Bronchial epithelial cell (primary cell): Measurements from ENCODE around the gene RAD18. TPM values are rescaled to one million over a fixed set of nuclear protein-coding genes. Genes with fewer than 3 reads are reported as not detected.
A peak's percentile ranks its signal among the peaks of the same experiment; 100 is the strongest.

Experiments
- DNase-seq: peaks from one replicate; pipeline ENCODE4 v3.0.0-alpha.2; 2010; ENCODE audit warnings: low read depth
- FAIRE-seq: peaks from 2 replicates; lab custom pipeline; 2011; peaks lifted over from hg19 to GRCh38; lab: Jason Lieb, UNC
- H3K27me3 ChIP-seq: 2 replicates; pipeline ENCODE4 v1.5.1; 2011; ENCODE audit warnings: low read length; ENCODE audit not compliant: control insufficient read depth, insufficient read depth
- H3K36me3 ChIP-seq: 2 replicates; pipeline ENCODE4 v1.5.1; 2011; ENCODE audit warnings: low read length; ENCODE audit not compliant: control insufficient read depth, insufficient read depth
- H3K4me3 ChIP-seq: 2 replicates; pipeline ENCODE4 v1.5.1; 2011; ENCODE audit warnings: mild to moderate bottlenecking, low read depth, low read length, control low read depth
- CTCF ChIP-seq: IDR thresholded peaks from 2 replicates; pipeline ENCODE4 v1.5.1; 2011; ENCODE audit warnings: mild to moderate bottlenecking, moderate library complexity, low read length, control low read depth, inconsistent platforms; ENCODE audit not compliant: insufficient read depth, severe bottlenecking
- total RNA-seq: library from RNA; depleted of rRNA; stranded (reverse); fragments of >200 nt; gene quantifications from 2 replicates; pipeline ENCODE4 v1.2.1, GENCODE V29; 2014

The RAD18 gene, protein sequence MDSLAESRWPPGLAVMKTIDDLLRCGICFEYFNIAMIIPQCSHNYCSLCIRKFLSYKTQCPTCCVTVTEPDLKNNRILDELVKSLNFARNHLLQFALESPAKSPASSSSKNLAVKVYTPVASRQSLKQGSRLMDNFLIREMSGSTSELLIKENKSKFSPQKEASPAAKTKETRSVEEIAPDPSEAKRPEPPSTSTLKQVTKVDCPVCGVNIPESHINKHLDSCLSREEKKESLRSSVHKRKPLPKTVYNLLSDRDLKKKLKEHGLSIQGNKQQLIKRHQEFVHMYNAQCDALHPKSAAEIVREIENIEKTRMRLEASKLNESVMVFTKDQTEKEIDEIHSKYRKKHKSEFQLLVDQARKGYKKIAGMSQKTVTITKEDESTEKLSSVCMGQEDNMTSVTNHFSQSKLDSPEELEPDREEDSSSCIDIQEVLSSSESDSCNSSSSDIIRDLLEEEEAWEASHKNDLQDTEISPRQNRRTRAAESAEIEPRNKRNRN
- 3.9 and 5.0 TPM in 2 replicates for total RNA-seq

GRCh38 chr3:8963137-8963853 lies at the start of gene RAD18:
TSS of gene RAD18 (minus strand) at chr3:8963472. CDS start at chr3:8963385, 87 bp downstream.
- no peaks in the 10 kb centered on the region for H3K36me3 ChIP-seq
- no peaks in the 10 kb centered on the region for H3K27me3 ChIP-seq
- FAIRE-seq (no peak), DNase-seq (peak; percentile 80)
- peak within 1 kb of the TSS; percentile 51 for H3K4me3 ChIP-seq
- TF ChIP-seq CTCF: no peak

GRCh38 chr3:9012521-9012920 lies 49.2 kb upstream of the RAD18 start:
- H3K36me3 ChIP-seq: peaks cover 21% of the 10 kb centered on the region
- peak; percentile 60 for FAIRE-seq
- DNase-seq: peak; percentile 56
- H3K27me3 ChIP-seq: no peaks in the 10 kb centered on the region
- H3K4me3 ChIP-seq: no peak overlapping the region
- TF ChIP-seq CTCF: no peak

- Histone ChIP-seq H3K27me3 (no peaks in the 10 kb centered on the region), H3K36me3 (peaks cover 21% of the 10 kb centered on the region), H3K4me3 (no peak overlapping the region)
- no peak for TF ChIP-seq CTCF
- DNase-seq (no peak), FAIRE-seq (peak; percentile 73)
These were observed 46.8 kb upstream of the RAD18 start for GRCh38 chr3:9009976-9010545.

GRCh38 chr3:9008550-9009255 lies 45.4 kb upstream of the RAD18 start:
- TF ChIP-seq CTCF: no peak
- DNase-seq (no peak), FAIRE-seq (no peak)
- Histone ChIP-seq H3K27me3 (no peaks in the 10 kb centered on the region), H3K36me3 (peaks cover 20% of the 10 kb centered on the region), H3K4me3 (no peak overlapping the region)

- FAIRE-seq: no peak
- no peak for TF ChIP-seq CTCF
- Histone ChIP-seq H3K27me3 (no peaks in the 10 kb centered on the region), H3K4me3 (no peak overlapping the region), H3K36me3 (peaks cover 14% of the 10 kb centered on the region)
- DNase-seq: no peak
These were observed 44.7 kb upstream of the RAD18 start for GRCh38 chr3:9007928-9008327.
